Renal cortex interstitium (tissue), 11 donors: Measurements from ENCODE around the gene PEDS1. TPM values are rescaled to one million over a fixed set of nuclear protein-coding genes. Genes with fewer than 3 reads are reported as not detected.
"Not testable (repeated sequence)": the region's sequence is repeated elsewhere in the genome, so short reads cannot be mapped to it uniquely, and the experiment has no call there.

Experiments used
- DNase-seq, 11 donors: peaks; one replicate each; pipeline ENCODE4 v3.0.0-alpha.2; 2013; ENCODE audit warnings: low read depth in 9 of 11, low spot score in 4 of 11; ENCODE audit errors: extremely low read depth in 1 of 11
- polyA plus RNA-seq, 3 donors: library from polyadenylated mRNA; unstranded; fragments of 120-200 nt; gene quantifications; one replicate each; pipeline ENCODE4 v1.2.1, GENCODE V29; 2013; ENCODE audit not compliant: insufficient read length in 3 of 3

The PEDS1 gene
- polyA plus RNA-seq, 3 donors = 22.9 to 25.3 (median 24.7) TPM

- no peak for DNase-seq
Observed at GRCh38 chr20:50144362-50144761, 9.2 kb downstream of the PEDS1 start.

GRCh38 chr20:50142812-50143211, 10.7 kb downstream of the PEDS1 start:
- no peak for DNase-seq

GRCh38 chr20:50141811-50142561, 11.5 kb downstream of the PEDS1 start:
- no peak for DNase-seq

GRCh38 chr20:50141018-50141675, 12.4 kb downstream of the PEDS1 start:
- DNase-seq = no peak

GRCh38 chr20:50140339-50140859, 13.1 kb downstream of the PEDS1 start:
- DNase-seq = no peak

- no peak for DNase-seq
Observed at GRCh38 chr20:50138479-50139393, 14.8 kb downstream of the PEDS1 start.

- DNase-seq = no peak
Observed at GRCh38 chr20:50138120-50138478, 15.4 kb downstream of the PEDS1 start.

GRCh38 chr20:50137702-50138101, 15.8 kb downstream of the PEDS1 start:
- not testable (repeated sequence) for DNase-seq

GRCh38 chr20:50136822-50137599, 16.5 kb downstream of the PEDS1 start:
- no peak for DNase-seq

GRCh38 chr20:50135157-50135556, 18.4 kb downstream of the PEDS1 start:
- not testable (repeated sequence) for DNase-seq

- DNase-seq = no peak
Observed at GRCh38 chr20:50133474-50134217, 19.9 kb downstream of the PEDS1 start.

- no peak for DNase-seq
Observed at GRCh38 chr20:50133041-50133440, 20.5 kb downstream of the PEDS1 start.

- no peak for DNase-seq
Observed at GRCh38 chr20:50130995-50131394, 22.5 kb downstream of the PEDS1 start.

- DNase-seq = no peak
Observed at GRCh38 chr20:50130356-50130723, 23.2 kb downstream of the PEDS1 start.

- no peak for DNase-seq
Observed at GRCh38 chr20:50129662-50130355, 23.7 kb downstream of the PEDS1 start.

GRCh38 chr20:50128520-50128905, 25.0 kb downstream of the PEDS1 start:
- DNase-seq = no peak

GRCh38 chr20:50127587-50128519, 25.7 kb downstream of the PEDS1 start:
- DNase-seq = no peak
